AG10803 (cell line): Measurements from ENCODE around the gene WSB2.

Experiments
- DNase-seq: peaks from one replicate; pipeline ENCODE4 v3.0.0; 2010; ENCODE audit warnings: low read depth
- H3K4me3 ChIP-seq: 2 replicates; pipeline ENCODE4 v1.5.1; 2011; ENCODE audit warnings: mild to moderate bottlenecking, low read length, control low read depth
- CTCF ChIP-seq: conservative IDR thresholded peaks from 2 replicates; pipeline ENCODE4 v1.5.1; 2011; ENCODE audit warnings: mild to moderate bottlenecking, low read length, control low read depth, inconsistent platforms

The WSB2 gene

GRCh38 chr12:118061011-118061872, at the start of gene WSB2:
WSB2 (minus strand) TSS chr12:118061179; CDS start chr12:118061048, 131 bp downstream.
- peak; percentile 51 for DNase-seq
- no peak for TF ChIP-seq CTCF
- peak within 1 kb of the TSS; percentile 72 for H3K4me3 ChIP-seq

- no peak for DNase-seq
- no peak for TF ChIP-seq CTCF
- H3K4me3 ChIP-seq: no peak overlapping the region
Observed at GRCh38 chr12:118109088-118109487, 48.1 kb upstream of the WSB2 start.

- no peak for DNase-seq
- no peak overlapping the region for H3K4me3 ChIP-seq
- no peak for TF ChIP-seq CTCF
Observed at GRCh38 chr12:118107694-118108093, 46.7 kb upstream of the WSB2 start.

- no peak for DNase-seq
- no peak overlapping the region for H3K4me3 ChIP-seq
- TF ChIP-seq CTCF: no peak
Observed at GRCh38 chr12:118107011-118107410, 46.0 kb upstream of the WSB2 start.

- peak within 1 kb of the TSS; percentile 79 for H3K4me3 ChIP-seq
- peak; percentile 59 for DNase-seq
- no peak; the same call in 1 of the 2 replicates for TF ChIP-seq CTCF
Observed at GRCh38 chr12:118103601-118104382, 42.8 kb upstream of the WSB2 start, which contains the start of gene VSIG10. VSIG10 (minus strand) TSS chr12:118104011; CDS start chr12:118103671, 340 bp downstream.

GRCh38 chr12:118103201-118103600, 42.2 kb upstream of the WSB2 start:
- peak overlapping the region; percentile 79 for H3K4me3 ChIP-seq
- DNase-seq: peak; percentile 5
- no peak for TF ChIP-seq CTCF
